ENCODE measurements around the gene PRRX1. TPM values are rescaled to one million over a fixed set of nuclear protein-coding genes. Genes with fewer than 3 reads are reported as not detected.

Gene PRRX1
- total and polyA plus RNA-seq, 9 donors, result 31.2 to 80.3 (median 60.8) TPM

DNA sequence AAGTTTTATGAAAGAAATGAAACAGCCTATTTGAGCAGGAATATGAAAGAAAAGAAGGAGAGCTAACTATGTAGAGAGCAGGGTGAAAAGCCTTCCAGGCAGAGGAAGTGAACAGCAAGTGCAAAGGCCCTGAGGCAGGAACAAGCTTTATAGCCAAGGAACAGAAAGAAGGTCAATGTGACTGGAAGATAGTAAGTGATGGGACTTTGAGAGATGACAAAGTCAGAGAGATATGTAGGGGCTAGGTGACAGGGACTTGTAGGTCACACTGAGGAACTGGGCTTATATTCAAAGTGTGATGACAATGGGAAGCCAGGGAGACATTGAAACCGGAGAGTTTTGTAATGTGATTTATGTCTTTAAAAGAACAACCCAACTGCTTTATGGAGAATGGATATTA lies 18.9 kb downstream of the PRRX1 start:
- Histone ChIP-seq H3K4me3 (no peak overlapping the region), H3K27me3 (no peaks in the 10 kb centered on the region), H3K36me3 (no peaks in the 10 kb centered on the region), H3K9me3 (no peaks in the 10 kb centered on the region), H3K27ac (no peak overlapping the region), H3K4me1 (ENCODE audit: insufficient read depth) (peaks cover 6% of the 10 kb centered on the region)
- DNase-seq, result no peak
- TF ChIP-seq, protein P1, sequence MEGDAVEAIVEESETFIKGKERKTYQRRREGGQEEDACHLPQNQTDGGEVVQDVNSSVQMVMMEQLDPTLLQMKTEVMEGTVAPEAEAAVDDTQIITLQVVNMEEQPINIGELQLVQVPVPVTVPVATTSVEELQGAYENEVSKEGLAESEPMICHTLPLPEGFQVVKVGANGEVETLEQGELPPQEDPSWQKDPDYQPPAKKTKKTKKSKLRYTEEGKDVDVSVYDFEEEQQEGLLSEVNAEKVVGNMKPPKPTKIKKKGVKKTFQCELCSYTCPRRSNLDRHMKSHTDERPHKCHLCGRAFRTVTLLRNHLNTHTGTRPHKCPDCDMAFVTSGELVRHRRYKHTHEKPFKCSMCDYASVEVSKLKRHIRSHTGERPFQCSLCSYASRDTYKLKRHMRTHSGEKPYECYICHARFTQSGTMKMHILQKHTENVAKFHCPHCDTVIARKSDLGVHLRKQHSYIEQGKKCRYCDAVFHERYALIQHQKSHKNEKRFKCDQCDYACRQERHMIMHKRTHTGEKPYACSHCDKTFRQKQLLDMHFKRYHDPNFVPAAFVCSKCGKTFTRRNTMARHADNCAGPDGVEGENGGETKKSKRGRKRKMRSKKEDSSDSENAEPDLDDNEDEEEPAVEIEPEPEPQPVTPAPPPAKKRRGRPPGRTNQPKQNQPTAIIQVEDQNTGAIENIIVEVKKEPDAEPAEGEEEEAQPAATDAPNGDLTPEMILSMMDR (IDR thresholded peaks at IDR 0.05), result no peak
- TF ChIP-seq POLR2A (IDR thresholded peaks at IDR 0.05) (no peak), EP300 (IDR thresholded peaks at IDR 0.05) (no peak)
- intact Hi-C loops (cut with DNase I), result no loop called here
- 60 to 81% (median 81%) methylated on average over 1 of the region's 1 CpG for WGBS, 3 donors

DNA sequence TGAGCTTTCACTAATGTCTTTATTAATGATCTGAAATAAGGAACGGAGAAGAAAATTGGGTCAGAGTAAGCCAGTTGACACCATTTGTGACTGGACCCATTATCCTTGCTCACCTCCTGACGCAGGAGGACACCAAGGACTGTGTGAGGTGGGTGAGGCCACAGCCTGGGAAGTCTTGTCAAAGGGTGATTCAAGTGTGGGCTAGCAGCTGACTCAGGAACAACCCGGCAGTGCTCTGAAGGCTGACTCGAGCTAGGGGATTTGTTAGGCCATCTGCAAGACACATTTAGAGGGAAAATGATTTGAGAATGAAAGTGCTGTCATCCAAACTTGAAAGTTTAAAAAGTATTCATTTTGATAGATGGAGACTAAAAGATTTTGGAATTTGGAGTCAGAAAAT lies 21.2 kb downstream of the PRRX1 start:
- DNase-seq, result no peak
- H3K4me3 ChIP-seq, result no peak overlapping the region
- no peaks in the 10 kb centered on the region for H3K27me3 ChIP-seq
- no peaks in the 10 kb centered on the region for H3K9me3 ChIP-seq
- no peaks in the 10 kb centered on the region for H3K36me3 ChIP-seq
- H3K4me1 ChIP-seq (ENCODE audit: insufficient read depth), result peaks cover 5% of the 10 kb centered on the region
- 75 to 95% (median 77%) methylated on average over 4 of the region's 4 CpGs for WGBS, 3 donors
- intact Hi-C loops (cut with DNase I), result no loop called here
- H3K27ac ChIP-seq, result no peak overlapping the region
- TF ChIP-seq EP300 (IDR thresholded peaks at IDR 0.05) (no peak), POLR2A (IDR thresholded peaks at IDR 0.05) (no peak)
- TF ChIP-seq, protein P1 (IDR thresholded peaks at IDR 0.05), result no peak

GRCh38 chr1:170686291-170686690 lies 22.4 kb downstream of the PRRX1 start:
- WGBS, 3 donors, result 85 to 96% (median 95%) methylated on average over 8 of the region's 8 CpGs
- no peaks in the 10 kb centered on the region for H3K27me3 ChIP-seq
- H3K36me3 ChIP-seq, result no peaks in the 10 kb centered on the region
- DNase-seq, result no peak
- peaks cover 5% of the 10 kb centered on the region for H3K4me1 ChIP-seq (ENCODE audit: insufficient read depth)
- H3K4me3 ChIP-seq, result no peak overlapping the region
- intact Hi-C loops (cut with DNase I), result no loop called here
- no peaks in the 10 kb centered on the region for H3K9me3 ChIP-seq
- TF ChIP-seq EP300 (IDR thresholded peaks at IDR 0.05), result no peak
- TF ChIP-seq POLR2A (IDR thresholded peaks at IDR 0.05), result no peak
- TF ChIP-seq, protein P1 (IDR thresholded peaks at IDR 0.05), result no peak
- H3K27ac ChIP-seq, result no peak overlapping the region

DNA sequence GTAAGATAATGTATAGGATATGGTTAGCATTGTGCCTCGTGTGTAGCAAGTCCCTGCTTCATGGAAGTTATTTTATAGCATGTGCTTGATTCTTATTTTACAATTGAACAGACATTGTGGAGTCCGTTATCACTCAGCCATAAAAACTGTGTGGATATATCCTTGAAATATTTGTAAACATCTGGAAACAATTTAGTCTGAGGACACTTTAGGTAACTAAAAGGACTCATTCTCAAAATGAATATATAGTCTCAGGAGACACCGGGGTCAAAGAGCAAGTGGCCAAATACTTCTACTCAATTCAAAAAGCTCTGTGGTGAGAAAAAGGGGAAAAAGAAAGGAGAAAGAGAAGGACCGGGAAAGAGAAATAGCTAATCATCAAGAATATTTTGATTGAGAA lies 23.7 kb downstream of the PRRX1 start:
- H3K4me1 ChIP-seq (ENCODE audit: insufficient read depth), result peaks cover 2% of the 10 kb centered on the region
- intact Hi-C loops (cut with DNase I), result no loop called here
- no peaks in the 10 kb centered on the region for H3K27me3 ChIP-seq
- no peak for TF ChIP-seq EP300 (IDR thresholded peaks at IDR 0.05)
- TF ChIP-seq POLR2A (IDR thresholded peaks at IDR 0.05), result no peak
- TF ChIP-seq, protein P1 (IDR thresholded peaks at IDR 0.05), result no peak
- no peaks in the 10 kb centered on the region for H3K9me3 ChIP-seq
- no peak overlapping the region for H3K27ac ChIP-seq
- WGBS, 3 donors, result 74 to 89% (median 83%) methylated on average over 4 of the region's 4 CpGs
- no peaks in the 10 kb centered on the region for H3K36me3 ChIP-seq
- no peak overlapping the region for H3K4me3 ChIP-seq
- no peak for DNase-seq

DNA sequence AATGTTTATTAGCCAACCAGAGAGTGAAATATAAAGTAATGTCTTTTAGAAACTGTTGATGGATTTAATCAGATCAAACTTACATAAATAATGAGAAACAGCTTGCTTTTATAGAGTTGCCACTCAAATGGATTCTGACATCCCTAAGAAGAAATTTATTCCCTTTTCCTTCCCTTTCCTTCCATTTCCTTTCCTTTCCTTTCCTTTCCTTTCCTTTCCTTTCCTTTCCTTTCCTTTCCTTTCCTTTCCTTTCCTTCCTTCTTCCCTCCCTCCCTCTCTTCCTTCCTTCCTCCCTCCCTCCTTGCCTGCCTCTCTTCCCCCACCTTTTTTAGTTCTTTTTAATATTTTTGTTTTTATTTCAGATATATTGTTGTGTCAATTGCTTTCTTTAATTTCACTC lies 27.3 kb downstream of the PRRX1 start:
- no peak for TF ChIP-seq EP300 (IDR thresholded peaks at IDR 0.05)
- TF ChIP-seq POLR2A (IDR thresholded peaks at IDR 0.05), result no peak
- TF ChIP-seq, protein P1 (IDR thresholded peaks at IDR 0.05), result no peak
- H3K9me3 ChIP-seq, result no peaks in the 10 kb centered on the region
- intact Hi-C loops (cut with DNase I), result no loop called here
- no peak overlapping the region for H3K4me3 ChIP-seq
- no peak for DNase-seq
- H3K36me3 ChIP-seq, result no peaks in the 10 kb centered on the region
- H3K27me3 ChIP-seq, result no peaks in the 10 kb centered on the region
- no peak overlapping the region for H3K27ac ChIP-seq
- peaks cover 2% of the 10 kb centered on the region for H3K4me1 ChIP-seq (ENCODE audit: insufficient read depth)

All from ovary (tissue), 9 donors.